HG03135 (cell line): ENCODE measurements around the gene HTR3B.

Source experiments
- ATAC-seq: cut with Tn5 transposase; IDR thresholded peaks from one replicate; pipeline ENCODE4 v1.9.1; 2021; ENCODE audit warnings: mild to moderate bottlenecking, moderate library complexity; ENCODE audit not compliant: unreplicated experiment

HTR3B gene

DNA sequence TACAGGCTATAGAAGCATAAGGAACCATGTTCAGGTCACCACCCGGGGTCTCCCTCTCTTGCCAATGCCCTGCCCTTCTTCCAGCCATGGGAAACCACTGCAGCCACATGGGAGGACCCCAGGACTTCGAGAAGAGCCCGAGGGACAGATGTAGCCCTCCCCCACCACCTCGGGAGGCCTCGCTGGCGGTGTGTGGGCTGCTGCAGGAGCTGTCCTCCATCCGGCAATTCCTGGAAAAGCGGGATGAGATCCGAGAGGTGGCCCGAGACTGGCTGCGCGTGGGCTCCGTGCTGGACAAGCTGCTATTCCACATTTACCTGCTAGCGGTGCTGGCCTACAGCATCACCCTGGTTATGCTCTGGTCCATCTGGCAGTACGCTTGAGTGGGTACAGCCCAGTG is 84.8 kb downstream of the HTR3B start:
- no peak for ATAC-seq

DNA sequence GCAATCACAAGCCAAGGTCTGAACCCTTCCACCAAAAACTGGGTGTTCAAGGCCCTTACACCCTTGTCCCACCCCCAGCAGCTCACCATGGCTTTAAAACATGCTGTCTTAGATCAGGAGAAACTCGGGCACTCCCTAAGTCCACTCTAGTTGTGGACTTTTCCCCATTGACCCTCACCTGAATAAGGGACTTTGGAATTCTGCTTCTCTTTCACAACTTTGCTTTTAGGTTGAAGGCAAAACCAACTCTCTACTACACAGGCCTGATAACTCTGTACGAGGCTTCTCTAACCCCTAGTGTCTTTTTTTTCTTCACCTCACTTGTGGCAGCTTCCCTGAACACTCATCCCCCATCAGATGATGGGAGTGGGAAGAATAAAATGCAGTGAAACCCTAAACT is 85.3 kb downstream of the HTR3B start:
- ATAC-seq, result no peak

DNA sequence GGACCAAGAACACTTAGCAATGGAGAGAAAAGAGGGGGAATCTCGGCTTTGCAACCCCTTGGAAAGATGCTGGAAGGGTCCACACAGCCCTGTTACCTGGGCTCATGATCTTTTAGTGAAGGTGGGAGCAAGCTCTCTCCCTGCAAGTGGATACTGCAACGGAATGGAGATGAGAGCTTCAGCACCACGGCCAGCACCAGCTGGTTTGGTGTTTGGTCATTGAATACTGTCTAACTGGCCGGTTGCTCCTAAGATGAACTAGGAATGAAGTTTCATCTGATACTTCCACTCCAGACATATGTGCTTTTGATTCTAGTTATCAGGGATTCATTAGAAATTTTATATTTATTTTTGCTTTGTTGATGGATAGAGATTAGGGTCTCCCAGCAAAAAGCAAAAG is 86.6 kb downstream of the HTR3B start:
- no peak for ATAC-seq

DNA sequence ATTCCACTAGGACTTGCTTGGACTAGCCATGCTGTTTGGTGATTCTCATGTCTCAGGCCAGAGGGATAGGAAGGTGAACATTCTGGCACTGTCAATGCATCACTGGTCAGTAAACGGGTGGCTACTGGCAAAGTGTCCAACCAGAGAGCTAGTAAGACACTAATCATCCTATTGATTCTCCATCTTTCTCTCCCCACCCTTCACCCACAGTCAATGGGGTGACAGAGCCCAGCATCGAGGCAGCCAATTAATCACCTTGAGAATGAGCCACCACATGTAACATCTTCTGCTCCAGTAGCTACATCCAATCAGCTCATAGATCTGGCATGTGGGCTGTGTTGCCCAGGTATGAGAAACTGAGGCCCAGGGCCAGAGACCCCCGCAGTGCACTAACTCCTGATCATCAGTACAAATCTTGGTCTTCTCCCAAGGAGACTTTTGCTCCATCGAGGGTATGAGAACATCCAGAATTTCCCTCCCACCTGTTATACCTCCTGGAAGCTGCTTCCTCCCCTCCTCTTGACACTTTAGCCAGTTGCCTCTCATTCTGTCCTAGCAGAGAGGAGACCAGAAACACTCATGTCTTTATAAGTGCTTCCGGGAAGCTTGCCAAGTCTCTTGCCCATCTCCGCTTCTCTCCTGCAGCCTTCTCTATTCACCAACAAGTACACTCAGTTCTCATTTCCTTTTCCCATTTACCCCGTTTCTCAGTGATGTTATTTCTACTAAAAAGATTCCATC is 87.3 kb downstream of the HTR3B start:
- ATAC-seq, result no peak

DNA sequence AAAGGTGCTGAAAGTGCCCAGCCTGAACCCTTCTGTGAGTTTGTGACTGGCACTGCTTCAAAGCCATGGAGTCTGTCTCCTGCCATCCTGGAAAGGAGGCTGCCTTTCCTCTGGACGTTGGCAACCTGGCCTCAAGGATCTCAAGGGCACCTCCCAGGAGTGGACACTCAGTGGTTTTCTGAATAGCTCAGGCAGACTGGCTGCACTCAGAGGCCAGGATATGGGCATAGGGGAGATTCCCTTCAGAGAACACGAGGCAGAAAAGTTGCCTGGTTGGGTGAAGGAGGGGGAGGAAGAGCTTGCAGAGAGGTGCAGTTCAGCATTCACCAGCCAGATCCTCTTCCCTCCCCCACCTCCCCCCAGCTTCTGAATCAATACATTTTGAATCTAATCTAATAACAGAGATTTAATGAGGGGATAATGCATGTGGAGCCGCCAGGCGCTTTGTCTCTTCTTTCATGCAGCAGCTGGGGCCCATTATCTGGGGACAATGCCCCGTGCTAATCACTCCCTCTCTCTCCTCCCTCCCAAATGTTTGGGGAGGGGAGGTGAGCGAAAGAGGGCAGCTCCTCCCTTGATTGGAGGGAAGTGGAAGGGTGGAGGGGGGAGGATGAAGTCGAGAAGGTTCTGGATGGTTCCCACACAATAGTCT is 88.0 kb downstream of the HTR3B start:
- ATAC-seq, result no peak

DNA sequence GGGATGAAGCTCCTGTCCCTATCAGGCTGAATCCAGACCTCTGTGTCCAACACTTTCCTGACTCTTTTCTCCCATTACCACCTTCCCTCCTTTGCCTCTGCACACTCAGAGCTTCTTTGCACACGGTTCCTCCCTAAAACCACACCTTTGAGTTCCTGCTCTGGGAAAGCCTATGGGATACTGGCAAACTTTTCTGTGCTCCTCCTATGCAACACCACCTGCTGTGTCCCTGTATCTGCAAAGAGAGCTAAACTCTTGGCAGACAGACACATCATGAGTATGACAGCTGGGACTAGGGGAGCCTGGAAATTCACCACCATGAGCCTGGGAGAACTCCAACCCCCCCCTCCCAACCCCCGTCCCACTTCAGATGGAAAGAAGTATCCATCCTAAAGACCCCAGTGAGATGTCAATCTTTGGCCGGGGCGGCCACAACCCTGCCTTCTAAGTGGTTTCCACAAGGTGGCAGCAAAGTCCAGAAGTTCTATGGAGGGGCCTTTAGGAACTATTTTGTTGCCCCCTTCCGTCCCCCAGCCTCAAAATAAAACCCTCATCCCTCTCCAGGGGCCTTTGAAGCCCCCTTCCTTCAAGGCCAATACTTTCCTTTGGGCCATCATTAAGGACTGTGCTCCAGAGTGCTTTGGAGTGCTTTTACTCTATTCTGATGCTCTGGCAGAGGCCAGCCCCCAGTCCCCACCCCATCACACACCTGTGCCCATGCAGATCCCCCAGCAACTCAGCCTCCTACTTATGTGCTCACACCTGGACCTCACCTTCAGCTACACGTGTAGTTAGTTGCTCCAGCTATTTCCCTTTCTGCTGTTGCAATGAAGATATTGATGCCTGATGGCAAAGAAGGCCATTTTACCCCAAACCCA is 89.7 kb downstream of the HTR3B start:
- no peak for ATAC-seq
